ENCODE results near the gene GAS6. TPM values are rescaled to one million over a fixed set of nuclear protein-coding genes. Genes with fewer than 3 reads are reported as not detected.

GAS6 gene
- total RNA-seq, 4 donors from 2014 or later: 43.0 to 112 (median 68.5) TPM

DNA sequence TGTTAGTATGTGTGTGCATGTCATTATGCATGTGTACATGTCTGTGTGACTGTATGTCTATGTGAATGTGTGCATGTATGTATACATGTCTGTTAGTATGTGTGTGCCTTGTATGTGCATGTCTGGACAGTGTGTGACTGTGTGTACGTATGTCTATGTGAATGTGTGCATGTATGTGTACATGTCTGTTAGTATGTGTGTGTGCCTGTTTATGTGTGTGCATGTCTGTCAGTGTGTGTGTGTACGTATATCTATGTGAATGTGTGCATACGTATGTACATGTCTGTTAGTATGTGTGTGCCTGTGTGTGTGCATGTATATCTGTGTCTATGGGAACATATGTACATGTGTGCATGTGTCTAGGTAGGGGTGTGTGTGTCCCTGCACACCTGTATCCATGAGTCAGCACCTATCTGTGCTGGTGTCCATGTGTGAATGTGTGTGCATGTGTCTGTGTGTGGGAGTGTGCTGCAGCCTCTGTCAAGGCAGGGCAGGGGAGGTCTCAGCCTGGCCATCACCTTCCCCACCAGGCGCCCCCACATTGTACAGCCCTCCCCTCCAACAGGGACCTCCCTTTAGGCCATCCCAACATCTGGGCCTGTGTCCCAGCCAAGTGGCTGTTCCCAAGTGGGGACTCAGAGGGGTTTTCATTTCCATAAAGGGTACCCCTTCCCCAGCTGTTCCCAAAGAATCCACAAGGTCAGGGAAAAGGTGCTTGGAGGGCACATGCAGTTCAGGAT lies 4.4 kb downstream of the GAS6 start:
- Histone ChIP-seq H3K27ac (peak overlapping the region in 2 of 4 donors; percentile 88 to 92), H3K4me3 (no peak overlapping the region), H3K4me1 (peaks cover 62 to 90% (median 65%) of the 10 kb centered on the region in 3 donors), H3K27me3 (peaks cover 0 to 3% (median 0%) of the 10 kb centered on the region in 4 donors), H3K9me3 (no peaks in the 10 kb centered on the region), H3K36me3 (no peaks in the 10 kb centered on the region)
- WGBS, 2 donors: 91 to 93% methylated on average over 3 of the region's 4 CpGs
- intact Hi-C loops (cut with DNase I): no loop called here
- TF ChIP-seq POLR2A (IDR thresholded peaks at IDR 0.05): no peak
- TF ChIP-seq, protein P1, sequence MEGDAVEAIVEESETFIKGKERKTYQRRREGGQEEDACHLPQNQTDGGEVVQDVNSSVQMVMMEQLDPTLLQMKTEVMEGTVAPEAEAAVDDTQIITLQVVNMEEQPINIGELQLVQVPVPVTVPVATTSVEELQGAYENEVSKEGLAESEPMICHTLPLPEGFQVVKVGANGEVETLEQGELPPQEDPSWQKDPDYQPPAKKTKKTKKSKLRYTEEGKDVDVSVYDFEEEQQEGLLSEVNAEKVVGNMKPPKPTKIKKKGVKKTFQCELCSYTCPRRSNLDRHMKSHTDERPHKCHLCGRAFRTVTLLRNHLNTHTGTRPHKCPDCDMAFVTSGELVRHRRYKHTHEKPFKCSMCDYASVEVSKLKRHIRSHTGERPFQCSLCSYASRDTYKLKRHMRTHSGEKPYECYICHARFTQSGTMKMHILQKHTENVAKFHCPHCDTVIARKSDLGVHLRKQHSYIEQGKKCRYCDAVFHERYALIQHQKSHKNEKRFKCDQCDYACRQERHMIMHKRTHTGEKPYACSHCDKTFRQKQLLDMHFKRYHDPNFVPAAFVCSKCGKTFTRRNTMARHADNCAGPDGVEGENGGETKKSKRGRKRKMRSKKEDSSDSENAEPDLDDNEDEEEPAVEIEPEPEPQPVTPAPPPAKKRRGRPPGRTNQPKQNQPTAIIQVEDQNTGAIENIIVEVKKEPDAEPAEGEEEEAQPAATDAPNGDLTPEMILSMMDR (IDR thresholded peaks at IDR 0.05): no peak
- no peak for DNase-seq

DNA sequence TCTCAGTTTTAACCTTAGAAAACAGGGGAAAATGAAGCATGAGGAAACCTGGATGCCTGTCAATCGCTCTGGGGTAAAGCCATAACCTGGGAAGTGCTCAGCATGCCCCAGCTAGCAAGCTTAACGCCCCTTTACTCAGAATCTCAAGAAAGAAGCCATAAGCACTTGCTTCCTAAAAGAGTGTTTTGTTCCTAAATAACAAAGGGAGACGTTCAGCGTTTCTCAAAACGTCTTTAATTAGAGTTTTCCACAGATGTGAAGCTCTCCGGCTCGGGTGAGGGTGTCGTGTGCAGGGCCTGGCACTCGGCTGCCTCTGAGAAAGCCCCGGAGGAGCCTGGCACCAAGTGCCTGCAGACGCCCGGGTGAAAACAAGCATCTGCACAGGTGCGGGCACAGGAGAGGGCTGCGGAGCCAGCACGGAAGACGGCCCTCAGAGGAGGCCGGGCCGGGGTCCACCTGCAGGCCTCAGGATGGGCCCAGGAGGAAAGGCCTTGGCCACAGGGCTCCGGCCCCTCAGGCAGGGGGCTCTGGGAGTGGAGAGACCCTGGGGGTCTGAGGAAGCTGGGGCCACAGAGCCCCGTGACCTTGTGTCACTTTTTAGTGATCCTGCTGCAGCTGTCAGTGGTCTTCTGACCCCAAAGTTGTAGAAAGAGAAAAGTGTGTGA lies 6.2 kb downstream of the GAS6 start:
- H3K9me3 ChIP-seq: no peaks in the 10 kb centered on the region
- H3K4me3 ChIP-seq: peak overlapping the region in 1 of 4 donors; percentile 13
- H3K27ac ChIP-seq: peak overlapping the region; percentile 22 to 75 (median 42)
- no peaks in the 10 kb centered on the region for H3K27me3 ChIP-seq
- TF ChIP-seq, protein P1 (IDR thresholded peaks at IDR 0.05): no peak
- no peak for TF ChIP-seq POLR2A (IDR thresholded peaks at IDR 0.05)
- peaks cover 69 to 93% (median 80%) of the 10 kb centered on the region in 3 donors for H3K4me1 ChIP-seq
- intact Hi-C loops (cut with DNase I): no loop called here
- WGBS, 2 donors: 26 to 32% methylated on average over 5 to 8 of the region's 20 CpGs
- DNase-seq: no peak
- H3K36me3 ChIP-seq: no peaks in the 10 kb centered on the region

DNA sequence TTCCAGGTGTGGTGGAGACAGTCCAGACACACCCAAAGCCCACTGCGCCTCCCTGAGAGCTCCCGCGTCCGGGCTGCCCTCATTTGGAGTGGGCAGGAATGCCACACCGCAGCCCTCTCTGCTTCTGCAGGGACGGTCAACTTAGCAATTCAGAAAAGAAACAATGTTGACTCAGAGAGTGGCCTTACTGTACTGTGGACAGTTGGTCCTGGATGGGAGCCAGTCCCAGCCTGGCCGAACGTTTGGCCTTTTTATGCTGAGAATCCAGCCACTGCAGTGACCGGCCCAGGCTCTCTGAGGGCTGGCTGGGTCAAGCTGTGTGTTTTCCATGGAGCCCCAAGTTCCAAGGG lies 7.2 kb downstream of the GAS6 start:
- no peak for DNase-seq
- no peak overlapping the region for H3K4me3 ChIP-seq
- intact Hi-C loops (cut with DNase I): no loop called here
- 38 to 68% methylated on average over 6 to 9 of the region's 9 CpGs for WGBS, 2 donors
- no peaks in the 10 kb centered on the region for H3K27me3 ChIP-seq
- peak overlapping the region in 2 of 4 donors; percentile 12 to 75 for H3K27ac ChIP-seq
- H3K4me1 ChIP-seq: peaks cover 59 to 93% (median 75%) of the 10 kb centered on the region in 3 donors
- no peaks in the 10 kb centered on the region for H3K36me3 ChIP-seq
- TF ChIP-seq, protein P1 (IDR thresholded peaks at IDR 0.05): no peak
- no peak for TF ChIP-seq POLR2A (IDR thresholded peaks at IDR 0.05)
- H3K9me3 ChIP-seq: no peaks in the 10 kb centered on the region

DNA sequence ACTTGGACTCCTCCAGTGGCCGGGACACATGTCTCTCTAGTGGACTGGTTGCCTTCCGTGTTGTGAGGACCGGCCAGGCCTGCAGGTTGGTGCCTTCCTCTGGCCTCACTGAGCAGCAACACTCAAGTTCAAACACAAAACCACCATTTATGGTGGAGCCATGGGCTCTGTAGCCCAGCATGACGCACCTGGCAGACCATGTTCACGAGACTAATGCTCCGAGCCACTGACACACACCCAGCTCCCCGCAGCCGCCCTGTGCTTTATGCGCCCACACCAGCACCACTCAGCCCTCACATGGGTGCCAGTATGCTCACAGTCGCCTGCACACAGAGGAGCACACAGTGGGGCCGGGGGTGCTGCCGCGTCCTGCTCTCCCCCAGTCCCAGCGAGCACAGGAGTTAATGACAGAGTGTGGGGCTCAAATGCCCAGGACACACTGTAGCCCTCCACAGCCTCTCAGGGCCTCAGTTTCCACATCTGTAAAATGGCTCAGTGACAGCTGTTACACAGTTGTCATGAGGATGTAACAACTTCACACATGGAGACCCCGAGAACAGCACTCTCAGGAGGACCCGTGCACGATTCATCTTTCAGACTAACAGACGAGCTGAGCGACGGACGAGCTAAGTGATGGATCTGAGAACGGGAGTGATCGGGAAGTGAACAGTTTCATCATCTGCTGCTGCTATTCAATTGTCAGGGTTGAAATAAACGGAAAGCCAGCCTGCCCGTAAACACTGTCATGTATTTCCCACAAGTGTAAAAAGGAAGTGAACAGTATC lies 7.8 kb downstream of the GAS6 start:
- H3K27me3 ChIP-seq: no peaks in the 10 kb centered on the region
- no peak for DNase-seq
- no peak for TF ChIP-seq POLR2A (IDR thresholded peaks at IDR 0.05)
- TF ChIP-seq, protein P1 (IDR thresholded peaks at IDR 0.05): no peak
- H3K9me3 ChIP-seq: no peaks in the 10 kb centered on the region
- peak overlapping the region in 3 of 4 donors; percentile 12 to 75 (median 66) for H3K27ac ChIP-seq
- 70 to 80% methylated on average over 16 to 20 of the region's 25 CpGs for whole genome bisulfite sequencing, 2 donors
- intact Hi-C loops (cut with DNase I): no loop called here
- H3K36me3 ChIP-seq: no peaks in the 10 kb centered on the region
- H3K4me3 ChIP-seq: no peak overlapping the region
- H3K4me1 ChIP-seq: peaks cover 53 to 87% (median 70%) of the 10 kb centered on the region in 3 donors
